Activated CD4-positive, alpha-beta T cell treated with anti-CD3 and anti-CD28 coated beads, Interleukin-2, Interleukin-6, amounts not matched to agents 100 ng/mL and 50 ng/mL, durations not matched to agents 16 hours and 8 hours (primary cell): Measurements from ENCODE around the gene DCXR.

ENCODE experiments used
- DNase-seq: peaks from one replicate; pipeline ENCODE4 v3.0.0-alpha.2; 2020

DCXR gene

DNA sequence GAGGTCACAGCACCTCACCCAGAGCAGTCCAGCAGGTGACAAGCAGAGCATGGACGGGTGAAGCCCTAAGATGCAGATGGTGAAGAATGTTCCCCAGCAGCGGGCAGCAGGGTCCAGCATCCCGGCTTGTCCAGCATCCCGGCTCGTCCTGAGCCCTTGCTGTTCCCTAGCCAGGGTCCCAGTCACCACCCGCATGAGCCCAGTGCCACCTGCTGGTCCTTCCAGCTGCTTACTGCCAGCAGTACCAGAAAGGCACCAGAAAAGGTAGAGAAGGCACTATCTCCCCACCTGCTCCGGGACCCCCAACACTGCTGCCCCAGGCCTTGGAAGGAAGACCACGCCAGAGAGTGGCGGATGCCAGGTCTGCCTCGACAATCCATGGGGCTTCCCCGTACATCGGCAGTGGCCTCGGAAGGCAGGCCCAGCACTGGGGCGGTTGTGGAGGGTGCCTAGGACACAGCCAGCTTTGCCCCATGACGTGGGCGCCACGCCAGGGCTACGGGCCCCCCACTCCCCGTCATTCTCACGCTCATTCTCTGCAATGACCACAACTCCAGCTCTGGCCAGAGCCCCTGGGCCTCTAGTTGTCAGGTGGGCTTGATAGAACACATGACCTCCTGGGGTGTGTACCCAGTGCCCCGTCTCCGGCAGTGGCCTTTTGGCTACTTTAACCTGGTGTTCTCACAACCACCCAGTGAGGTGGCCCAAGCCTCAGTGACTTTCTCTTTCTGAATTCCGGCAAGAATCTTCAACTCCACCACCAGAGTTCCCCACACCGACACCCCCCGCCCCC lies 16.2 kb downstream of the DCXR start:
- DNase-seq = peak; percentile 63

DNA sequence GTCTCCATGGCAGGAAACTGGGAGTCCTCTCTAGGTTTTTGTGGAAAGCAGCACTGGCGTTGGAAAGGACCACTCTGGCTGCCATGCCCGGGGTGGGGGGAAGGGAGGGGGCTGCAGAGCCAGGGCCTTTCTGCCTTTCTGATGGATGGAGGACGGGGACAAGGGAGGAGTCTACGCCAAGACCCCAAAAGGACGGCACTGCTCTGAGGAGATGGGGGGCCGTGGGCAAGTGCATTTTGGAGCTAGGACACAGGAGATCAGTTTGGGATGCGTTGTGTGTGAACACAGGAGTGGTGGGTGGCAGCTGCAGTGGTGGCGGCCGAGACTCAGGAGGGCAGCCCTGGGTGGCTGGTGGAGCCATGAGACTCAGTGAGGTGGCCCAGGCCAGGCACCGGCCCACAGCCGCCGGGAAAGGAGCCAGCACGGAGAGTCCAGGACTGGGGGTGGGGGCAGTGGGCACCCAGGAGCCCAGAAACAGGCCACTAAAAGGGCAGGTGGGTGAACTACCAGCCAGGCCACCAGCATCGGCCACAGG lies 16.9 kb downstream of the DCXR start:
- DNase-seq = no peak

DNA sequence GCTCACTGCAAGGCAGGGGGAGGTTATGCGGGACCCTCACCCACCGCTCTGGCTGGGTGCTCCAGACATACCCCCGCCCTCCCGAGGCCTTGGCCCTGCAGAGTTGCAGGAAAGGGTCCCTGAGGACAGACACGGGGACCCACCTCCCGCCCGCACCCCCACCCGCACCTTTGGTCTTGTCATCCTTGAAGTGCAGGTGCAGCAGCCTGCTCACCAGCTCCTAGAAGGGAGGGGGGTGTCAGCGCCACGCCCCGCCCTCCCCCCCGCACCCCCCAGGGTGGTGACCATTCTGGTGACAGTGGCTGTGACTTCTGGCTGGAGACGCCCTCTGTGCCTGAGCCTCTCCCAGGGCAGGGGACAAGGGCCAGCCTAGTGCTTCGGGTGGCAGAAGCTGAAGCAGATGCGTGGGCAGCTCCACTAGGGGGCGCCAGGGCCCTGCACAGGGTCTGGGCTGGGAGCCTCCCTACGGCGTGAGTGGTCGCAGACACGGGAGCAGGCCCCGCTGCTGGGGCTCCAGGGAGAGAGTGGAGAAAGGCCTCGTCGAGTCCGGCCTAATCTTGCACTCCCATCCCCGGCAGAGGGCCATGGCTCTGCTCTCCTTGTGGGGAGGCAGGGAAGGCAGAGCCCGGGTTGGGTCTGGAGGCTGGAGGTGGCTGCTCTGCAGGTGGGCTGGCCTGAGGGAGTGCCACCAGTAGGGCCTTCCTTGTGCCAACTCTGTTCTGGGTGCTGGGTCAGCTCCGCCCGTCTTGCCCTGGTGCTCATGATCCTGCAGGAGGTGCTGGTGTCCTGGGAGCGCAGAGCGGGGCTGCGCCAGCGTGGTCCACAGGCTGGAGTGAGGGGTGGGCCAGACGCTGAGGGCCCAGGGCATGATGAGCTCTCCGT lies 17.6 kb downstream of the DCXR start:
- DNase-seq = peak; percentile 84

DNA sequence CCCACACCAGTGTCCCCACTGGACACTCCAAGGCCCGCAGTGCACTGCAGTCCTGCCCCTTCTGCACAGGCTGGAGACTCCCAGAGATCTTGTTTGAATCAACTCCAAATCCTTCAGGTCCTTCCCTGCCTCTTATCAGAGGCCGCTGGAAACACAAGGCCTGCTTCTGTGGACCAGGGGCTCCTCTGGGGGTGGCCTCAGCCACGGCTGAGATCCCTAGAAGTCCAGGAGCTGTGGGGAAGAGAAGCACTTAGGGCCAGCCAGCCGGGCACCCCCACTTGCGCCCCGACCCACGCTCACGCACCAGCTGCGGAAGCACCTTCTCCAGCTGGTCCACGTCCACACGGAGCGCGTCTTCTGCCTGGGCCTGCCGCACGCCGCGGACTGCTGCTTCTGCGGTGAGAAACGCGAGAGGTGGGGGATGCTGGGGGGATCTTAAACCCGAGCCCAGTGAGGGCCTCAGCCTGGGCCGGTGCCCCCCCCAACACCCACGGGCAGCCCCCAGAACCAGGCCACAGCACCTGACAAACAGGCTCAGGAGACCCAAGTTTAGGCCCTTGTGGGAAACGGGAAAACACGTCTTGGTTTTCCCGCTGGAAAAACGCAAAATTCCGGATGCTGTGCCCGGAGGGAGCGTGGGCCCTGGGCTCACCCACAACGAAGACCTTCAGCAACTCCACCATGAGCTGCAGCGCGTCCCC lies 18.4 kb downstream of the DCXR start:
- DNase-seq = no peak

- DNase-seq = no peak
These were observed 19.1 kb downstream of the DCXR start for GRCh38 chr17:82018152-82018988.

GRCh38 chr17:82017612-82018151 lies 19.8 kb downstream of the DCXR start:
- DNase-seq = no peak

GRCh38 chr17:82016875-82017459 lies 20.5 kb downstream of the DCXR start:
- no peak for DNase-seq

DNA sequence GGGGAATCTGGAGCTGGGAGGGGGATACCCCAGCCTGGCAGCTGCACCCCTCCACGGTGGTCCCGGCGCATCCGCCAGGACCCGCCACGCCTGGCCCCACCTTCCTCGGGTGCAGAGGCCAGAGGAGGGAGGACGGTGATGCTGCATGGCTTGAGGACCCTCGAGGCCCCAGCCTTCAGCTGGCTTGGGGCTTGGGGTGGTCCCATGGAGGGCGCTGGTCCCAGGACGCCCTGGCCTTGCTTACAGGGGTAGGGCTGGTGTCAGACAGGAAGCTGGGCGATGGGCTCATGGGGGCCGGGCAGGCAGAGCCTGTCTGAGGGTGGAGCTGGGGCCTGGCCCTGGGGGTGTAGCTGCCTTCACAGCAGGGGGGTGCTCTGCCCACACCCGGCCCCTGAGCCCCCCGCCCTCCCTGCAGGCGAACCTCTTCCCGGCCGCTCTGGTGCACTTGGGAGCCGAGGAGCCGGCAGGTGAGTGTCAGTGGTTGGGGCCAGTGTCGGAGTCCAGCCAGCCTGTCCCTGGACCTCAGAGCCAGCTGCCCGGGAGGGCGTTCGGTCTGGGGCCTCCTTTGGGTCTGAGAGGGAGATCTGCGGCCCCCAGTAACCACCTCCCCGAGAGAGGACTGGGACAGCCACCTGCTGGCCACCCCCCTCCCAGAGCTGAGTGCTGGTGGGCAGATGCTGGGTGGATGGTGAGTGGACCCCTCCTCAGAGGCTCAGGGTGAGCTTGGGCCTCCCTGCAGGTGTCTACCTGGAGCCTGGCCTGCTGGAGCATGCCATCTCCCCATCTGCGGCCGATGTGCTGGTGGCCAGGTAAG lies 21.2 kb downstream of the DCXR start:
- DNase-seq = no peak

DNA sequence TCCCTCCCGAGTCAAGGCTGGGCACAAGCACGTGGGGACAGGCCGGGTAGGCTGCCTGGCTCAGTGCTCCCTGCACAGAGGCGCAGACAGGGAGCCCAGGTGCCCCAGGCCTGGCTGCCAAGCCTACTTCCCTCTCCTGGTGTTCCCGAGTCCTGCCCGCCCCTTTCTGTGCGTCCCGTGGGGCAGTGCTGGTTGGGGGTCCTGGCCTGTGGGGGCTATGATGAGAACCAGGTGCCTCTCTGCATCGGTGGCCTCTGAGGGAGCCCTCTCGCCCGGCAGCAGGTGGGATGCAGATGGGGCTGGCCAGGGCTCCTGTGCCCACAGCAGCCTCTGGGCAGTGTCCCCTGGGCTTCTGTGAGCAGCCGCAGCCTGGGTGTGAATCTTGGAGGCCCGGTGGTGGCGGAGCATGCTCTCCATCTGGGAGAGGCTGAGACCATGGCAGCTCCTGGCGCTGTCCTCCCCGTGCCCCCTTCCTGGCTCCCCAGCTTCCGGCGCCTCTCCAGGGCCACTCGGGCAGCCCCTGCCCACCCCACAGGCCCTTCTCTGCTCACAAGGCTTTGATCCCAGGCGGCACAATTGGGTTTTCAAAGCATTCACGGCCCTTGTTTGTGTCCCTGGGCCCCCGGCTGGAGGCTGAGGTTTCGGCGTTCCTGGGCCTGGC lies 22.1 kb downstream of the DCXR start:
- DNase-seq = no peak

DNA sequence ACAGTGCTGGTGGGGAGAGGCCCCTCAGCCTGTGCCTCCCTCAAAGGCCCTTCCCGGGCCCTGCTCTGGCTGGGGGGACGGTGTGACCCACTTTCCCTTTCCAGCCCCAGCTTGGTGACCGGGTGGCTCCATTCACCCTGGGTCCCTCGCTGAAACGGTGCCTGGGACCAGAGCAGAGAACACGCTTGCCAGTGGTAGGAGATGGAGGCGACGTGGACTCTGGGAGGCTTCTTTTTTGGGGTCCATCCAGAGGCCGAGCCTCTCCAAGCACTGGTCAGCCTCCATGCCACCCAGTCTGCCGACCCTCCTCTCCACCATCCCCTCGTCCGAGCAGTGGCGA lies 22.6 kb downstream of the DCXR start:
- no peak for DNase-seq

- no peak for DNase-seq
These were observed 23.1 kb downstream of the DCXR start for GRCh38 chr17:82014432-82014831.

DNA sequence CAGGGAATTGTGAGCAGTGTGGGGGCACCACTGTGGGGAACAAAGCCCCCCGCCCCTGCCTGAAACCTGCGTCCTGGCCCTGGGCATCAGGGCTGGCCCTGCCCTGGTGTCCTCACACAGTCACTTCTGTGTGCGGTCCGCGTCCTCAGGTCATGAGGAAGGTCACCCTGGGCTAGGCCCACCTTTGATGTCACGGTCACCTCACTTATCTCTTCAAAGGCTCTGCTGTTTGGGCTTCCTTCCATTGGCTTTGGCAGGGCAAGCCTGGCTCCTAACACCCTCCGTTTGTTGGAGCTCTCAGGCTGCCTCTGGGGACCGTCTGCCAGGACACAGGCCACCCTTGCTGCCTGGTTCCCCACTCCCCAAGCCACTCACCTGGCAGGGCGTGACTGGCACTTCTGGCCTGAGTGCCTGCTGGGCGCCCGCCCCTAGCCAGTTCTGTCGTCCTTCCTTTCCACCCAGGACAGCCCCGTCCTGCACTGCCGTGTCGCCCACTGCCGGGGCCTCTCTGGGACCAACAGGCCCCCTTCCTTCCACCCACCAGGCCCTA lies 23.6 kb downstream of the DCXR start:
- no peak for DNase-seq

DNA sequence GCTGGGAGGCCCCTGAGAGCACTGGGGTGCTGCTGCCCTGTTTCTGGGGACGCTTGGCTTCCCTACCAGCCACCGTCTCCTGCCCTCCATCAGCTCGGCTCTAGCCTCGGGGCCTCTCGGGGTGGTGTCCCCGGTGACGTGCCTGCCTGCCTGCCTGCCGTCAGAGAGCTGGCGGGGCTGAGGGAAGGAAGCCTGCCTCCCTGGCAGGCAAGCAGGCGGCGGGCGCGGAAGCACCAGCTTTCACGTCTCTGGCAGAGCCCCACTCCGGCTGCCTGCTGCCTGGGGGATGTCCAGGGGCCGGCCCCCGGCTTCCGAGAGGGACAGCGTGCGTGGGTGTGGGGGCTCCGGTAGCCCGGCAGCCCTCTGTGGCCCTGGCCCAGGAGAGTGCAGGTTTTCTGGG lies 24.2 kb downstream of the DCXR start:
- no peak for DNase-seq

GRCh38 chr17:82012640-82013295 lies 24.7 kb downstream of the DCXR start:
- DNase-seq = no peak

GRCh38 chr17:82012261-82012639 lies 25.2 kb downstream of the DCXR start:
- no peak for DNase-seq

DNA sequence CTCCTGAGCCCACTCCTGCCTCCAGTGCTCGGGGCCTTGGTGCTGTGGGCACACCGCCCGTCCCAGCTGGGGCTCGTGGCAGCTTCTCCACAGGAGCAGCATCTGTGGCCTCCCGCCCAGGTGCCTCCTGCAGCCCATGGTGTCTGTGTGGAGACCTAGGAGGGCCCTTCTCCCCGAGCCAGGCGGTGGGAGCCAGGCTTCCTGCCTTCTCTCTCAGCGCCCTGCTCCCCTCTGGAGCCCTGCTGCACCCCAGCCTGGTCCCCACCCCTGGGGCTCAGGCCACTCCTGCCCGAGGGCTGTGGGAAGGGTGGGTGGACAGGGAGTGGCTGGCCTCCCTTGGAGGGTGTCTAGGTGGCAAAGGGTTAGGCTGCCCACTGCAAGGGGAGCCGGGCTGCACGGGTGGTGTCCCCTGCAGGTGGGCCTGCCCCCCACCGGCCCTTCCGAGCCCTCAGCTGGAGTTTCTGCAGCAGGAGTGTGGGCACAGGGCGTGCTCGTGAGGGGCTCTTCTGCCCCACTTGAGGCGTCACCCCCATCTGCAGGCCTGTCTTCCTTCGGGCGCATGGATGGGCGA lies 25.8 kb downstream of the DCXR start:
- DNase-seq = no peak

- no peak for DNase-seq
These were observed 26.6 kb downstream of the DCXR start for GRCh38 chr17:82010575-82011525.

DNA sequence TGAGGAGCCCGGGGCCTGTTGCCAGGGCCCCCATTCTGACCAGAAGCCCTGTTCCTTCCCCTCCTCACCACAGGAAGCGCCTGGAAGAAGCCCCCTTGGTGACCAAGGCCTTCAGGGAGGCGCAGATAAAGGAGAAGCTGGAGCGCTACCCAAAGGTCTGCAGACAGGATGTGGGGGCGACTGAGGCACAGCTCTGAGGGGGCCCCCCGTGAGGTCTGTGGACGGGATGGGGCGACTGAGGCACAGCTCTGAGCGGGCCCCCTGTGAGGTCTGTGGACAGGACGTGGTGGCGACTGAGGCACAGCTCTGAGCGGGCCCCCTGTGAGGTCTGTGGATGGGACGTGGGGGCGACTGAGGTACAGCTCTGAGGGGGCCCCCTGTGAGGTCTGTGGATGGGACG lies 28.1 kb downstream of the DCXR start:
- no peak for DNase-seq
